Anterior cingulate cortex (tissue), 58 donors: ENCODE data around the gene GALNT9.
"Not testable (repeated sequence)": the region's sequence is repeated elsewhere in the genome, so short reads cannot be mapped to it uniquely, and the experiment has no call there.

Experiments
- DNase-seq, 58 donors: peaks; one replicate each; lab custom pipeline; 2025; lab: John Stamatoyannopoulos, UW

The GALNT9 gene

DNA sequence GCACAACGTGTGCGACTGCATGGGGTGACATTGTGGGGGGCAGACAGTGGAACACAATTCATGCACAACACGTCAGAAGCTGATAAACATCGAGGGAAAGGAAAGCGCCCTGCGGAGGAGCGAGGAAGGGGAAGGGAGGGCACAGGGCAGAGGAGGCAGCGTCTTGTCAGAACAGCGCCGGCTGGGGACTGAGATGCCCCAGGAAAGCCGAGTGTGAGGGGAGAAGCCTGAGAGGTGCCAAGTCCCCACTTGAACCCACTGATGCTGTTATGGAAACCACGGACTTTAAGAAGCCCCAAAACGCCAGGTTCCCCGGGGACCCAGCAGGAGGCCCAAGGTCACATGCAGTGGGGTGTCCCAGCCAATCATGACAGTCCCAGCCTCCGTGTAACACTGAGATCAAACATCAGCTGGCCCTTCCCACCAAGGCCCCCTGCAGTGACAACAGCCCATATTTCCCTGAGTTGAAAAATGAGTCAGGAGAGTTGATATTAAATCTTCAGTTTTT is 70.0 kb downstream of the GALNT9 start:
- no peak for DNase-seq

DNA sequence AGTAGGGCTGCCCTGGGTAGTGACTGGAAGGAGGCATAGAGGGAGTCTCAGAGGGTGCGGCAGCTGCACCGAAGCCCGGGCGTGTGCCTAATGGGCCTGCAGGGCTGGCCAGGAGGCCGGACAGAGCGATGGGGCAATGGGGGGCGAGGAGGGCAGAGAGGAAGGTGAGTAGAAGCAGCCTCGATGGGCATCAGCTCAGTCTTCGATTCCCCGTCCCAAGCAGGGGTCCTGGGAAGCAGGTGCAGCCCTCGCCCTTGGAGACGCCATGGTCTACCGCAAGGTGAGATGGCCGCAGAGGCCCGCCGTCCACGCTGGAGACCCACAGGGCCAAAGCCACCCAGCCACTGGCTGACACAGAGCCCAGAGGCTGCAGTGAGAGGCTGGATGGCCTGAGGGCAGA is 70.8 kb downstream of the GALNT9 start:
- no peak for DNase-seq

DNA sequence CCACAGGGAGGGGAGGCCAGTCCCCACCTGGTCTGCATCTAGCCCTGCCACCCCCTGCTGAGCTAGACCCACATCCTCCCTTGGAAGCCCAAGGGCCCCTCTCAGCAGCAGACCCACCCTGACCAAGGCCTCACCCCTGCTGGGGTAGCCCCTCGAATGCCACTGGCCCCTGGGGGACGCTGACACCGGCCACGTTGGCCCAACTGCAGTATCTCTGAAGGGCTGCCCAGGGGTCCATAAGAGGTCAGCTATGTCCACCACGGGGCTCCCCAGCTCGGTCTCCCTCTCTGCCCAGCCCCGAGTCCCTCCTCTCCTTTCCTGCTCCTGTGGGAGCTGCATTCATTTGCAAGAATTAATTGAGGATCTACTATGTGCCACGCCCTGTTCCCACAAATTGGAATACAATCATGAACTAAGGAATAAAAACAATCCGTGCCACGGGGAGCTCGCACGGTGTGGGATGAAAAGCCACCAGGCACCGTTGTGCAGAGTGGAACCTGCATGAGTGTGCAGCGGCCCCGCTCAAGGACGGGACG is 71.4 kb downstream of the GALNT9 start:
- DNase-seq, result no peak

DNA sequence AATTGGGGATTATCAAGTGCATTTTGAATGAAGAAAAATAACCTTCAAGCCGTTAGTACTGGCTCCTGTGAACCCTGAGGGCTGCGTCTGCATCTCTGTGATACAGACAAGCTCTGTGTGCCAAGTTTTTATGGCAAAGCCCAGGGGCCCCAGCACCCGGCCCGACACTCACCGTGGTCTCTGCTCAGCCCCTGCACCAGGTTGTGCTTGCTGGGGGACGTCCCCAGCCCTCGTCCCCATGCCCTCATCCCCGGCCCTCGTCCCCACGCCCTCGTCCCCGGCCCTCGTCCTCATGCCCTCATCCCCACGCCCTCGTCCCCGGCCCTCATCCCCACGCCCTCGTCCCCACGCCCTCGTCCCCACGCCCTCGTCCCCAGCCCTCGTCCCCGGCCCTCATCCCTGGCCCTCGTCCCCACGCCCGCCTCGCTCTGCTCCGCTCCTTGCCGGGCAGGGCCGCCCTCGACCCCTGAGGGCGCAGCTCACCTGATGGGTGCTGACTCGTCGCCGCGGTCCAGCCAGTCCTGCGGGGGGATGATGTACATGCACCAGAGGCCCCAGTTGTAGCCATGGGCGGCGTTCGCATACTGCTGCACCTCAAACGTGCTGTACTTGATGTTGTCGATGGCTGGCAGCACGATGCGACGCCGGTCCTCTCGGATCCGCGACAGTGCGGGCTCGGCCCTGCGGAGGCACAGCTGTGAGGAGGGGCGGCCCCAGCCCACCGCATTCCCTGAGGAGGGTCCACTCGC is 72.0 kb downstream of the GALNT9 start:
- no peak for DNase-seq

DNA sequence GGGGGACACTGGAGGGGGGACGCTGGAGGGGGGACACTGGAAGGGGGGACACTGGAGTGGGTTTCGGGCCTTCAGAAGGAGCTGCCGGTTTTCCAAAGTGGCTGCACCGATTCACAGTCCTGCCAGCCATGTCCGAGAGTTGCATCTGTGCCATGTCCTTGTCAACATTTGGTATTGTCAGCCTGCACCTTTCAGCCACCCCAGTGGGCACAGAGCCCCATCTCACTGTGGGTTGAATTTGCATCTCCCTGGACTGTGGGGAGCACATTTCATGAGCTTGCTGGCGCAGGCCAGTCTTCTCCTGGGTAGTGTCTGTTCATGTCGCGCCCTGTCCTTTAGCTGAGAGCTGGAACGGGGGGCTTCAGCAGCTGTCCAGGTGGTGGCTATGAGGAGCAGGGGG is 72.7 kb downstream of the GALNT9 start:
- no peak for DNase-seq

DNA sequence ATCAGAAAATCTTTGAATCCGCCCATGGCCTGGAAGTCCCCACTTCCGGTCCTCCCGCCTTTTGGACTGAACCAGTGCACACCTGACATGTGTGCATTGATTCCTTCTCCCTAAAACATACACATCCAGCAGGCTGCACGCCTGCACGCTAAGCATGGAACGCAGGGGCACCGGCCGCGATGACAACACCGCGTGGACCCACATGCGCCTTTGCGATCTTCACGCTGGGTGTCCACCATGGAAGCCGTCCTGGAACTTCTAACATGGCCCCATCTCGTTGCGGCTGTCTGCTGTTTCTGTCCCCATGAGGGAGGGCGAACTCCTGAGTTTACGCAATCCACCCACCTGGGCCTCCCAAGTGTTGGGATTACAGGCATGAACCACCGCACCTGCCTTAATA is 73.7 kb downstream of the GALNT9 start:
- DNase-seq, result no peak

DNA sequence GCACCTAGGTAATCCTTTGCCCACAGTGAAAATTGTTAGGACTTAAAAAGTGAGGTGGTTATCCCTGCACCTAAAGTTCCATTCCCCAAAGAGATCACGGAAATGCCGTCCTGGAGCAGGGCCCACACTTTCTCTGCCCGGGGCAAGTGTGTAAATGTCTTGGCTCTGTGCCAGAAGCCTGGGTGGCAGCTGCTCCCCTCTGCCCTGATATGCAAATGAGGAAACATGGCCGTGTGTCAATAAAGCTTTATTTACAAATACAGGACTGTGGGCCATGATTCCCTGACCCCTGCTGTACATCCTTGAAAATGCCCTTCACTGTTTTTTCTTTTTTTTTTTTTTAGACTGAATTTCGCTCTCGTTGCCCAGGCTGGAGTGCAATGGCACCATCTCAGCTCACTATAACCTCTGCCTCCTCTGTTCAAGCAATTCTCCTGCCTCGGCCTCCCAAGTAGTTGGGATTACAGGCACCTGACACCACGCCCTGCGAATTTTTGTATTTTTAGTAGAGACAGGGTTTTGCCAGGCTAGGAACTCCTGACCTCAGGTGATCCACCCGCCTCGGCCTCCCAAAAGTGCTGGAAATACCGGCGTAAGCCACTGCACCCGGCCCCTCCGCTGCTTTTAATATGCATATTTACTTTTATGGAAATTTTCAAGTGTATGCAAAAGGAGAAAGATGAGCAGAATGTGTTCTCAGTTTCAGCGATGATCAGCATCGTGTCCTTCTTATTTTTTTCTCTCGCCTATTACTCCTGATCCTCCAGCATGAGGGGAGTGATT is 75.5 kb downstream of the GALNT9 start:
- DNase-seq, result no peak

DNA sequence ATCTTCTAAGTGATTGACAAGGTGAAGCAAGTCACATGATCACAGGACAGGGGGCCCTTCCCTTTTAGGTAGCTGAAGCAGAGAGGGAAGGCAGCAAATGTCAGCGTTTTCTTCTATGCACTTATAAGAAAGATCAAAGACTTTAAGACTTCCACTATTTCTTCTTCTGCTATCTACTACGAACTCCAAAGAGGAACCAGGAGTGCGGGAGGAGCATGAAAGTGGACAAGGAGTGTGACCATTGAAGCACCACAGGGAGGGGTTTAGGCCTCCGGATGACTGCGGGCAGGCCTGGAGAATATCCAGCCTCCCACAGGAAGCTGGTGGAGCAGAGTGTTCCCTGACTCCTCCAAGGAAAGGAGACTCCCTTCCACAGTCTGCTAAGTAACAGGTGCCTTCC is 76.4 kb downstream of the GALNT9 start:
- not testable (repeated sequence) for DNase-seq

DNA sequence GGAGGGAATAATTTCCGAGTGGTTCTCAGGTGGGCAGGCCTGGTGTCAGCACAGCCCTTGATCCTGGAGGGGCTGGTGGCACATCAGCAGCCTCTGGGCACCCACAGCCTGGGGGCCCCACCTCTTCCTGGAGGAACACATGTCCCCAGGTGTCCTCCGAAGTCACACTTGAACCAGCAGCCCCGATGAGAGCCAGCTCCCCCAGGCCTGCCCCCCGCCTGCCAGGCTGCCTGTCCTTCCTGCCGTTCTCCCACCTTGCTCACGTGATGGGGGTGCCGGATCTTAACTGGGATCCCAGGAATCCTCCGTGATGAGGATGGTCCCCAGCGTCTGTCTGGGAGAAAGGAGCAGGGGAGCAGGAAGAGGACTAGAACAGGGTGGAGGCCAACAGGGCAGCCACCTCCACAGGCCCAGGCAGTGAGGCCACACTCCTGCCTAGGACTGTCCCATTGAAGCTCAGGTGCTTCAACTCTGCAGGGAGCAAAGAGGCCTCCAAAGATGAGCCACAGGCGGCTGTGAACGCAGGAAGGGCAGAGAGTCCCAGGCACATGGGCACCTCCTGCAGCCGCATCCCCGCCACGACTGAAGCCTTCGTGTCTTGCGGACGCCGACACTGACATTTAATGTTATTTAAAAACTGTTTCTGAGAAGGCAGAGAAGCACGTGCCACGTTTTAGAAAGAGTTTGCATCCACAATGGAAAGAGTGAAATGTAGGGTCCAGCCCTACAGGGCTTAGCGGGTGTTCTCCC is 77.5 kb downstream of the GALNT9 start:
- no peak for DNase-seq

DNA sequence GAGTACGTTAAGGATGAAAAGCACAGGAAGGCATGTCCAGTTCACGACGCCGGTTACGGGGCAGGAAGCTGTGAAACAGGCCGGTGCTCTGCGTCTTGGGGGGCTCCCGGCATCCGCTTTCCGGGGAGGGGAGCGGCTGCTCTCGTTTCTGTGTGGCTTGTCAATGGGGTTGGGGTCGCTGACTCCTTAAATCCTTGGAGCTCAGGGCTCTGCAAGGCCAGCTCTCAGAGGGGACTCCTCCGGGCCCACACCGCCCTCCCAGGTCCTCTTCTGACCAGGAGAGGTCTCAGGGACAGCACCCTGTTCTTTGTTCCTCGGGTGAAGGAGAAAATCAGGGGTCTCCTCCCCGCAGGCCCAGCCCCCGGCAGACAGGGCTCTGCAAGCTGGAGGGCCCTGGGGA is 78.1 kb downstream of the GALNT9 start:
- no peak for DNase-seq

DNA sequence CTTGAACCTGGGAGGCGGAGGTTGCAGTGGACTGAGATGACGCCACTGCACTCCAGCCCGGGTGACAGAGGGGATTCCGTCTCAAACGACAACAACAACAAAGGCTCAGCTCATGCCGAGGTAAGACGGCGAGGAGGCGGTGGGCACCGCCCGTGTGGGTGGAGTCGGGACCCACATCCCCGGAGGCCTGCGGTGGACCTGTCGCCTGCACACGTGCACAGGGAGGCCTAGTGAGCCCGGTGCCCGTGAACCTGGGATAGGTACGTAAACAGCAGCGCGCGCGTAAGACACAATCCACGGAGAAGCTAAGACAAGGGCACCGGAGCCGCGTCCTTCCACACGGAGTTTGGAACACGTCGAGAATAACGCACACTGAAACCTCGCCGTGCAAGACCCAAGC is 78.7 kb downstream of the GALNT9 start:
- DNase-seq, result no peak

DNA sequence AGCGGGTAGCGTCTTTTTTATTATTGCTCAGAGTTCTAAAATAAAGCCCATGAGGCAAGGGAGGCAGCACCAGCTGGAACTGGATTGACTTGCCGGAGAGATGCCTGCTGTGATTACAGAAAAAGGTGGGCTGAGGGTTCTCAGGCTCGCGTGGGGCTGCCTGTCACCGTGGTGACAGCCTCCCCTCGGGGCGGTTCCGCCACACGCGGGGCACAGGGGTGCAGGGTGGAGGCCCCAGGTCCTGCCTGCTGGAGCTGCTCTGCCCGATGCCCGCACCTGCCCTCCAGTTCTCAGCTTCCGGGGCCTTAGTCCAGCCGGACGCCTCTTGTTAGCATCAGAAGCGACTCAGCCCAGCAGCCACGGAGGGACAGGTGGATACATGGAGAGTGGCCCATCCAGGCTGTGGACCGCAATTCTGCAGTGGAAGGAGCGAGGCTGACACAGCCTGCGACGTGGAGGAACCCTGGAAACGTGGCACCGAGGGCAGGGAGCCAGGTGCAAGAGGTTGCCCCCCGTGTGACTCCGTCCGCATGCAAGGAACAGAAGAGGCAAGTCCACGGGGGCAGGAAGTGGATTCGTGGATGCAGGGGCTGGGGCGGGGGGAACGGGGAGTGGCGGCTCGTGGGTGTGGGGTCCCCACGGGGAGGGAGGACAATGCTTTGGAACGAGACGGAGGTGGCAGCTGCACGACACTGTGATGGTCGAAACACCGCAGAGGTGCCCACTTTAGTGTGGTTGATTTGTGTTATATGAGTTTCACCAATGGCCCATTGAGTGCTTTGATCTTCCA is 79.5 kb downstream of the GALNT9 start:
- no peak for DNase-seq

DNA sequence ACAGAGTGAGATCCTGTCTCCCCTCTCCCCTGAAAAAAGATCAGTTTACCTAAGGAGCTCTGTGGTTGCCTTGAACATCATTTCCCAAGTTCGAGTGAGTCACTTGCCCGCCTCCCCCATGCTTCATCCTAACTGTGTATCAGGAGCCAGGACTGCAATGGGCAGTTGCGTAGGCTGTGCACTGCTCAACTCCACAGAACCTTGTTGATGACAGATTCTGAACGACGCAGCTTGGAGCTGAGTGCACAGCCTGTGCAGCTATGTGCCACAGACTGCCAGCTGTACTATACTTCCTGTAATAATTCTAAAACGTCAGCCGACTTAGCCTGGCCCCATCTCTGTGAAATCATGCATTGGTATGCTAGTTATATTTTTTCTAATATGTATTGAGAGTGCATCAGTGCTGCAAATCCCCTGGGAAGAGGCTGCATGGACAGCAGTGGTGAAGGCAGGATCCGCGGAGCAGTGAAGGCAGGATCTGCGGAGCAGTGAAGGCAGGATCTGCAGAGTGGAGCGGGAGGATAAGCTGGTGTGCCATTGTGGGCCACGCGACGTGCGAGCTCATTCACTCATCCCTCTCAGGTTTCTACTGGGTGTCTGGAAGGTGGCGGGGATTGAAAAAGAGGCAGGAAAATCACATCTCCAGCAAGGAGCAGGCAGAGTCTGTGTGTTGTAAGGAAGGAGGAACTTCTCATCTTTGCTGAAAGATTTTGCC is 80.8 kb downstream of the GALNT9 start:
- peak in 22 of 58 donors; percentile 10 to 72 (median 25) for DNase-seq

DNA sequence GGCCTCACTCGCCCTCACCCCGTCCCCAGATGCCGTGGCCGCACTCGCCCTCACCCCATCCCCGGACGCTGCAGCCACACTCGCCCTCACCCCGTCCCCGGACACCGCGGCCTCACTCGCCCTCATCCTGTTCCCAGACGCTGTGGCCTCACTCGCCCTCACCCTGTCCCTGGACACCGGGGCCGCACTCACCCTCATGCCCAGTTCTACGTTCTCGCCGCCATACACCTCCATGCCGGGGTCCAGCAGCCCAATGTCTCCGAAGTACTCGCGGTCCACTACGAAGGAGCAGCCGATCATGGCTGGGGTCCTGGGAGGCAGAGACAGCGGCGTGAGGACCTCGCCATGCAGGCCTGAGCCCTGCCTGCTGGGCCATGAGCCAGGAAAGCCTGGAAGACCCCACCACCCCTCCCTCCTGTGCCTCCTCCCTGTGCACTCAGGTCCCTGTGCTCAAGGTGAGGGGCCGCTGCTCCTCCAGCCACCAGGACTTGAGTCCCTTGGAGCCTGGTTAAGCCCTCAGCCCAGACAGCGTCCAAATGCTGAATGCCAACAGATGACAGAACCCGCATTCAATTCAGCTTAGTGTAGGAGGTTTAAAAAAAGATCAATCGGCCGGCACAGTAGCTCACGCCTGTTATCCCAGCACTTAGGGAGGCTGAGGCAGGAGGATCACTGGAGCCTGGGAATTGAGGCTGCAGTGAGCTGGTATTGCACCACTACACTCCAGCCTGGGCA is 81.5 kb downstream of the GALNT9 start:
- DNase-seq, result no peak

DNA sequence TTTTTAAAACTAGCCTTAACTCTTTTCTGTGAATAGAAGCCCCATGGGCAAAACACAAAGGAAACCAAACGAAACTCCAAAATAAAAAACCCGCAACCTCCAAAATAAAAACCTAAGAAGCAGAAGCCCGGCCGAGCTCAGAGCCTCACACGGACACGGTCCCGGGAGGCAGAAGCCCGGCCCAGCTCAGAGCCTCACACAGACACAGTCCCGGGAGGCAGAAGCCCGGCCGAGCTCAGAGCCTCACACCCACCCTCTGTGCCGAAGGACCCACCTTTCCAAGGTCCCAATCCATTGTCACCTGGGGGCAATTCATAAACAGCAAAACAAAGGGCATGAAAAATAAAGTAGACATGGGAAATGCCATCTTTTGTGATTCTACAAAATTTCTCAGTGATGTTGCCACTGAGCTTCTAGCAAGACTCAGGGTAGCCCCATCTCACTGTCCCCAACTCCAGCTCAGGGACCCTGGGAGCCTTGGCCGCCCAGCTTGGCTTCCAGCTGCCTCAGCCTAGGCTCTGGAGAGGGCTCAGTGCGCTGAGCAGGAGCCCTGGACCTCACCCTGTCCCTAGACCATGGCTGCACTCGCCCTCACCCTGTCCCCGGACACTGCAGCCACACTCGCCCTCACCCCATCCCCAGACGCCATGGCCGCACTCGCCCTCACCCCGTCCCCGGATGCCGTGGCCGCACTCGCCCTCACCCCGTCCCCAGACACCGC is 82.2 kb downstream of the GALNT9 start:
- no peak for DNase-seq

DNA sequence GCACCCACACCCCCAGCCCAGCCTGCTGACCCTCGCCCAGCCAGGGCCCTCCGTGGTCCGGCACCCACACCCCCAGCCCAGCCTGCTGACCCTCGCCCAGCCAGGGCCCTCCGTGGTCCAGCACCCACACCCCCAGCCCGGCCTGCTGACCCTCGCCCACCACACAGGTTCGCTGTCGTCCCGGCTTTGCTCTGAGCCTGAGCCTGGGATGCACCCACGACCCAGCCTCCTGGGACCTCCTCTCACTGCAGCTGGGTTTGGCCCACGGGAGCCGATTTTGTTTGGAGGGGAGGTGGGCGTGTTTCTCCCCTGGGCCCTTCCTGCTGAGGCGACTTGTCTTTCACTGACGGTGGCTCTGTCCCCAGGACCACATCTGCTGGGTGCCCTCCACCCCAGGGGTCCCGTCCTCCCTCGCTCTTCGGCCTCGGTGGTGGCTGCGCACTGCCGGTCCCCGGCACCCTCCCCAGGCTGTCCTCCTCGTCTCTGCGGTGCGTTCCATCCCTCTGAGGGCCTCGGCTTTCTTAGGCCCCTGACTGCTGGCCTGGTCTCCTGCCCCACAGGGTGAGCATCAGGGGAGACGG is 83.8 kb downstream of the GALNT9 start:
- DNase-seq, result no peak

DNA sequence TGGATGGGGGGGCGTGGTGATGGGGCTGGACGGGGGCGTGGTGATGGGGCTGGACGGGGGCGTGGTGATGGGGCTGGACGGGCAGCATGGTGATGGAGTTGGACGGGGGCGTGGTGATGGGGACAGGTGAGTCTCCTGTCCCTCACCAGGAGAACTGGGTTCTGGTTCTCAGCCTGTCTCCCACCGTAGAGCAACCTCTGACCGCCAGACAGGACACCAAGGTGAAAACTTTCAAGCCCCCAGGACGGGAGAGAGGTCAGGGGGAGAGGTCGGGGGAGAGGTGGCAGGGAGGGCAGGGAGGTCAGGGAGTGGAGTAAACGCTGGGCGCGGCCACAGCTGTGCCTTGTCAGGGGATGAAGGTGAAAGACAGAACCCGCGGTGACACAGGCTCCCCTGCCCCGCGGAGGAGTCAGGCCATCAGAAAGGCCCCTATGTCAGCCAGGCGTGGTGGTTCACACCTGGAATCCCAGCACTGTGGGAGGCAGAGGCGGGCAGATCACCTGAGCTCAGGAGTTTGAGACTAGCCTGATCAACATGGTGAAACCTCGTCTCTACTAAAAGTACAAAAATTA is 84.6 kb downstream of the GALNT9 start:
- no peak for DNase-seq
